Upper lobe of right lung (tissue), 1 donor: ENCODE measurements around the gene RNF217. TPM values are rescaled to one million over a fixed set of nuclear protein-coding genes. Genes with fewer than 3 reads are reported as not detected.
A peak's percentile ranks its signal among the peaks of the same experiment; 100 is the strongest.

Experiments
- ATAC-seq: fragments of 200-7000 bp; cut with Tn5 transposase; one replicate; pipeline ENCODE4 v1.9.1; 2020; ENCODE audit warnings: mild to moderate bottlenecking, moderate library complexity
- DNase-seq: peaks from one replicate; pipeline ENCODE4 v3.0.0-alpha.2; 2020
- H3K27ac ChIP-seq: fragments of 200-600 bp; one replicate; pipeline ENCODE4 v1.8.0; 2022
- H3K27me3 ChIP-seq: fragments of 200-600 bp; one replicate; pipeline ENCODE4 v1.8.0; 2022; ENCODE audit warnings: mild to moderate bottlenecking
- H3K36me3 ChIP-seq: fragments of 200-600 bp; one replicate; pipeline ENCODE4 v1.8.0; 2022
- H3K4me1 ChIP-seq: fragments of 200-600 bp; one replicate; pipeline ENCODE4 v1.8.0; 2022
- H3K4me3 ChIP-seq: fragments of 200-600 bp; one replicate; pipeline ENCODE4 v1.8.0; 2022; ENCODE audit warnings: mild to moderate bottlenecking
- H3K9me3 ChIP-seq: fragments of 200-600 bp; one replicate; pipeline ENCODE4 v1.8.0; 2022
- intact Hi-C: fragments of 100-400 bp; cut with DNase I; formaldehyde crosslinking; loops from one replicate; pipeline ENCODE4 v1.11.0; 2022
- total RNA-seq: library from RNA; stranded (reverse); fragmentation: NEBNext Ultra II Directional; extraction: Animal tissue kit (Norgen Biotek cat#: 25700); gene quantifications from one replicate; pipeline ENCODE4 v1.2.1, GENCODE V29; 2021
- TF ChIP-seq, protein P1 (sequence below): fragments of 200-600 bp; IDR thresholded peaks from one replicate; pipeline ENCODE4 v1.8.0; 2022; ENCODE audit warnings: antibody characterized with exemption
- donor health status: DM: no; HTN: yes; CAD: no; lungs with severe emphysema.

The RNF217 gene
- total RNA-seq, 1 donor from 2014 or later: 29.2 TPM

DNA sequence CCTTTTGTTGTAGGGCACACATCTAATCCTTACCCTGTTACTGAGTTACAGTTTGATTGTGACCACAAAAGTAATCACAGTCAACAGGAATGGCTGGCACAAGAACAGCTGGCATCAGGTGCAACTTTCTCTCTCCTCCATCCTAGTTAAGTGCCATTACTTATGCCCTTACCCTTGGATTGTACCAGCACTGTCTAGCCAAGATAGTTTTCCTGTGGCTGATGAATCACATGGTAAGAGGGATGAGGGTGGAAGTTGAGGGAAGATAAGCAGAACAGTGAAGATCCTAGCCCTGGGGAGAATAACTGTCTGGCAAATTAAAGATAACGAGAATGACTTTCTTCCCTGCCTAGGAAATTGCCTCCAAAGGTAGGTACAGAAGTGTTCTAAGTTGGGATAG is 42.0 kb downstream of the RNF217 start:
- peaks cover 11% of the 10 kb centered on the region for H3K4me1 ChIP-seq
- ATAC-seq: peak; percentile 66
- TF ChIP-seq, protein P1, sequence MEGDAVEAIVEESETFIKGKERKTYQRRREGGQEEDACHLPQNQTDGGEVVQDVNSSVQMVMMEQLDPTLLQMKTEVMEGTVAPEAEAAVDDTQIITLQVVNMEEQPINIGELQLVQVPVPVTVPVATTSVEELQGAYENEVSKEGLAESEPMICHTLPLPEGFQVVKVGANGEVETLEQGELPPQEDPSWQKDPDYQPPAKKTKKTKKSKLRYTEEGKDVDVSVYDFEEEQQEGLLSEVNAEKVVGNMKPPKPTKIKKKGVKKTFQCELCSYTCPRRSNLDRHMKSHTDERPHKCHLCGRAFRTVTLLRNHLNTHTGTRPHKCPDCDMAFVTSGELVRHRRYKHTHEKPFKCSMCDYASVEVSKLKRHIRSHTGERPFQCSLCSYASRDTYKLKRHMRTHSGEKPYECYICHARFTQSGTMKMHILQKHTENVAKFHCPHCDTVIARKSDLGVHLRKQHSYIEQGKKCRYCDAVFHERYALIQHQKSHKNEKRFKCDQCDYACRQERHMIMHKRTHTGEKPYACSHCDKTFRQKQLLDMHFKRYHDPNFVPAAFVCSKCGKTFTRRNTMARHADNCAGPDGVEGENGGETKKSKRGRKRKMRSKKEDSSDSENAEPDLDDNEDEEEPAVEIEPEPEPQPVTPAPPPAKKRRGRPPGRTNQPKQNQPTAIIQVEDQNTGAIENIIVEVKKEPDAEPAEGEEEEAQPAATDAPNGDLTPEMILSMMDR: no peak

DNA sequence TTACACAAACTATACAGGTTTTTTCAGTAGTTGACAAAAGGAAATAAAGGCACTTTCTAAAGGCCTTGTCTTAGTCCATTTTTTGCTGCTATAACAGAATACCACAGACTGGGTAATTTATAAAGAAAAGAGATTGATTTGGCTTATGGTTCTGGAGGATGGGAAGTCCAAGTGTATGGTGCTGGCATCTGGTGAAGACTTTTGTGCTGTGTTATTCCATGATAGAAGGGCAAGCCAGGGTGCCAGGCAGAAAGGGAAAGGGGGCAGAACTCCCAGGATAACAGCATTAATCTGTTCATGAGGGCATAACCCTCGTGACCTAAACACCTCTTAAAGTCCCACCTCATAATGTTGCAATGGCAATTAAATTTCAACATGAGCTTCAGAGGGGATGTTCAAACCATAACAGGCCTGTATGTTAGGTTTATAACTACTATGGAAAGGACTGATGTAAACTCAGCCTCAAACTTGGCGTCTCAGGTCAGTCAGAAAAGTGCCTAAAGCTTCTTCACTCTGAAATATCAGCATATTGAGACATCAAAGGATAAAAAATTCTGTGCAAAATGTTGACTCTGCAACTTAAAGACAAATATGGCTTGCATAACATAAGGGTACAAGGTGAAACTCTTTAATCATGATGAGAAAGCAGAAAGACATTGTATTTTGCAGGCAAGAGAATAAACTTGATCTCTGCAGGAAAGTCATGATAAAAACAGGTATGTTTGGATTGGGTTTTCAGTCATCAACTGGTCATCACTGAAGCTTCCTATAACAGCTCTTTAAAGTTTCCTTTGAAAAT is 42.8 kb downstream of the RNF217 start:
- Histone ChIP-seq H3K36me3 (no peaks in the 10 kb centered on the region), H3K9me3 (no peaks in the 10 kb centered on the region), H3K27me3 (no peaks in the 10 kb centered on the region), H3K4me3 (no peak overlapping the region), H3K4me1 (peaks cover 13% of the 10 kb centered on the region), H3K27ac (no peak overlapping the region)
- no peak for DNase-seq
- intact Hi-C loops: no loop called here
- TF ChIP-seq, protein P1: no peak
- no peak for ATAC-seq

More for the DNA sequence above, 42.0 kb downstream of the RNF217 start:
- Histone ChIP-seq H3K27ac (no peak overlapping the region), H3K27me3 (no peaks in the 10 kb centered on the region), H3K36me3 (no peaks in the 10 kb centered on the region), H3K9me3 (no peaks in the 10 kb centered on the region), H3K4me3 (no peak overlapping the region)
- DNase-seq: no peak
- intact Hi-C loops: no loop called here

DNA sequence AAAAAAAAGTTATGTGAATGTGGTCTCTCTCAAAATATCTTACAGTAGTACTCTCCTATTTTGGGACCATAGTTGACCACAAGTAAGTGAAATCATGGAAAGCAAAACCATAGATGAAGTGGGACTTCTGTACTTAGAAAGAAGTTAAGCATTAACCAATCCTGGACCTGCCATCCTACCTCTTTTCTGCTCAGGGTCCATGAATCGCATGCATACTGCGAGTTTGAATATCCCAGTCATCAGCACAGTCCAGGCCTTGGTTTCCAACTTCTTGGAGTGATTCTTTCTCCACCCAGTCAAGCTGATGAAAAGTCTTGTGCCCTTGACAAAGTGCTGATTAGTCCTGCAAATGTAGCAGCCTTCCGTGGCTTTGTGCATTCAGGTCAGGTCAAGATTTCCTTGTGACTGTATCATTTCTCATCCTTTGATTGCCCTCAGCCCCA is 46.0 kb downstream of the RNF217 start:
- DNase-seq (no peak), ATAC-seq (no peak)
- Histone ChIP-seq H3K36me3 (no peaks in the 10 kb centered on the region), H3K27me3 (no peaks in the 10 kb centered on the region), H3K4me1 (peaks cover 7% of the 10 kb centered on the region), H3K4me3 (no peak overlapping the region), H3K27ac (no peak overlapping the region), H3K9me3 (no peaks in the 10 kb centered on the region)
- TF ChIP-seq, protein P1: no peak
- intact Hi-C loops: no loop called here

DNA sequence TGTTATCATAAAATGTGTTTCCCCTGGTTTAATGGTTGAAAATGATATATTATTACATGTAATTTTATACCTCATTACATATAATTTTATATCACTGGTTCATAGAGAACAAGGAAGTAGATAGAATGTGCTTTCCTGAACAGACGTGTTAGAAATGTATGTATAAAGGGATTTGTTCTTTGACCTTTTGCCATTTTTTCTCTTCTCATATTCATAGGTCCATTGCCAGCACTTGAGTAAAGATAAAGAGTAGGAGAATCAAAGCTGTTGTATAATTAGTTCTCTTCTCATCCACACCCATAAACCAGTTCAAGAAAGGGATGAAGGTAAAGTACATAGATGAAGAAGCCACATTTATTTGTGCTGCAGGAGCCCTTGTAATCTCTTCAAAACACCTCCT is 46.7 kb downstream of the RNF217 start:
- no peak overlapping the region for H3K4me3 ChIP-seq
- peaks cover 7% of the 10 kb centered on the region for H3K4me1 ChIP-seq
- no peaks in the 10 kb centered on the region for H3K27me3 ChIP-seq
- H3K27ac ChIP-seq: no peak overlapping the region
- TF ChIP-seq, protein P1: no peak
- DNase-seq (no peak), ATAC-seq (no peak)
- intact Hi-C loops: no loop called here
- H3K9me3 ChIP-seq: no peaks in the 10 kb centered on the region
- no peaks in the 10 kb centered on the region for H3K36me3 ChIP-seq

- intact Hi-C loops: no loop called here
- Histone ChIP-seq H3K4me3 (no peak overlapping the region), H3K27ac (no peak overlapping the region), H3K36me3 (no peaks in the 10 kb centered on the region), H3K27me3 (no peaks in the 10 kb centered on the region), H3K9me3 (no peaks in the 10 kb centered on the region), H3K4me1 (peaks cover 7% of the 10 kb centered on the region)
- no peak for DNase-seq
- TF ChIP-seq, protein P1: no peak
- ATAC-seq: no peak
Measured at GRCh38 chr6:125009578-125009977, 47.3 kb downstream of the RNF217 start.
